Measurements from ENCODE around the gene CNIH2.
"Not testable (repeated sequence)": the region's sequence is repeated elsewhere in the genome, so short reads cannot be mapped to it uniquely, and the experiment has no call there.

Gene CNIH2

GRCh38 chr11:66259956-66260355 lies 18.0 kb upstream of the CNIH2 start:
- no peak for DNase-seq

DNA sequence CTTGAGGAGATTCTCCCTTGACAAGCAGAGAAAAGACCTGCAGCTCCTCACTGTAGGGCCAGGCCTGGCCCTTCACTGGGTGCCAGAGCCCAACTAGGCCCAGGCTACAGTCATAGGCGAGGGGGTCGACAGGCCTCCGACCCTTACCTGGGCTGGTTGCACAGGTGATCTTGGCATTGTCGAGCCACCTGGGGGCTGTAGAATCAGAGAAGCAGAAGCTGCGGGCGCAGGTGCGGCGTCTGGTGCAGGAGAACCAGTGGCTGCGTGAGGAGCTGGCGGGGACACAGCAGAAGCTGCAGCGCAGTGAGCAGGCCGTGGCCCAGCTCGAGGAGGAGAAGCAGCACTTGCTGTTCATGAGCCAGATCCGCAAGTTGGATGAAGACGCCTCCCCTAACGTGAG lies 16.4 kb upstream of the CNIH2 start:
- no peak for DNase-seq

DNA sequence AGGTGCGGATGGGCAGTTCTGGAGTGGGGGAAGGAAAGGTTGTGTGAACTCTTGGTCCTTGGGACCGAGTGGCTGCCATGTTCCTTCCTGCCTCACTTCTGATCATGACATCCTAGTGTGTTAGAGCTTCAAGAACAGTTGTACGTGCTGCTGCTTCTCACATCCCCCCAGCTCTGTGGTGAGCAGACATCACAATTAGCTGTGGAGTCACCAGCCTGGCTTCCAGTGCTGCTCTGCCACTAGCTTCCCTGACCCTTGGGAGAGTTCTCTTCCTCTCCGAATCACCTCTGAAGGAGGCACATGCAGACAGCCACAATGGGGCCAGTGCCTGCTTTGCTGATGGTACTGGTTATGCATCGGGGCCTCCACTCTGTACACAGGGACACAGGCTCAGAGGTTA lies 15.8 kb upstream of the CNIH2 start:
- DNase-seq = no peak

DNA sequence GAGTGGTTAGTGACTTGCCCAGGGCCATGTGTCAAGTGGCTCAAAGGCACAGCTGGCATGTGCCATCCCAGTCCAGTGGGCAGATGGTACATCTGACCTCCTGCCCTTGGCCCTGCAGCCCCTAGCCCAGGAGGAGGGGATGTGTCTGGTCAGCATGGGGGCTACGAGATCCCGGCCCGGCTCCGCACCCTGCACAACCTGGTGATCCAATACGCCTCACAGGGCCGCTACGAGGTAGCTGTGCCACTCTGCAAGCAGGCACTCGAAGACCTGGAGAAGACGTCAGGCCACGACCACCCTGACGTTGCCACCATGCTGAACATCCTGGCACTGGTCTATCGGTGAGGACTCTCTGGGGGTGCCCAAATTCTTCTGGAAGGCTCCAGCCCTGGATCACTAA lies 15.3 kb upstream of the CNIH2 start:
- no peak for DNase-seq

GRCh38 chr11:66263231-66263630 lies 14.7 kb upstream of the CNIH2 start:
- DNase-seq = no peak

DNA sequence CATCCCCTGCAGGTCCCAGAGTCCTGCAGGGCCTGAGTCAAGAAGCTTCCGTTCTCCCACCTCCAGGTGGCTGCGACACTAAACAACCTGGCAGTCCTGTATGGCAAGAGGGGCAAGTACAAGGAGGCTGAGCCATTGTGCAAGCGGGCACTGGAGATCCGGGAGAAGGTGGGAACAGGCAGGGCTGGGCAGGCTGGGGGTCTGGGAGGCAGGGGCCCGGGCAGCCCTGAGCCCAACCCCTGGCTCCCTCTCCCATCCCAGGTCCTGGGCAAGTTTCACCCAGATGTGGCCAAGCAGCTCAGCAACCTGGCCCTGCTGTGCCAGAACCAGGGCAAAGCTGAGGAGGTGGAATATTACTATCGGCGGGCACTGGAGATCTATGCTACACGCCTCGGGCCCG lies 14.2 kb upstream of the CNIH2 start:
- DNase-seq = no peak

DNA sequence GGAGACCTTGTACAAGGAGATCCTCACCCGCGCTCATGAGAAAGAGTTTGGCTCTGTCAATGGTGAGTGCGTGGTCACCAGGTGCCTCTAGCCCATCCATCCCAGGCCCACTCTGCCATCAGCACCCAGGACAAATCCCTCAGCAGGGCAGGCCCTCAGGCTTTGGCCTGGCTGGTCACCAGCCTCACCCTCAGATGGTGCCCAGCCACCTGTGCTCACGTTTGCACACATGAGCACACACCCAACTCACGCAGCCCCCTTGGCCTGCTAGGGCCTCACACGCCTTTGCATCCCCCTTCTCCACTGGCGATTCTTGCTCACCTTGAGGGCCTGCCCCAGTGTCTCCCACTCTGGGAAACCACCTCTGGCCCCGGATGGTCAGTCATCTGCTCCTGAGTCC lies 13.6 kb upstream of the CNIH2 start:
- DNase-seq = no peak

DNA sequence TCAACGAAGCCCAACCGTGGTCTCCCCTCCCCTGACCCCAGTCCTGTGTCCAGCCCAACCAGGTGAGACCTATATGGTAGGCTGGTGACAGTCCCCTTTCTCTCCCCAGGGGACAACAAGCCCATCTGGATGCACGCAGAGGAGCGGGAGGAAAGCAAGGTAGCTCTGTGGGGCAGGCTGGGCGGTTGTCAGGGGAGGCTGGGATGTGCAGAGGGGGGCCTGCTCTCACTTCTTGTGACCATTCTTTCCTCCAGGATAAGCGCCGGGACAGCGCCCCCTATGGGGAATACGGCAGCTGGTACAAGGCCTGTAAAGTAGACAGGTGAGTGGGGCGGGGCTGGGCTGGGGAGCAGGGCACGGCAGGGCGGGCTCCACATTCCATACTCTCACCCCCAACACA lies 13.1 kb upstream of the CNIH2 start:
- no peak for DNase-seq

DNA sequence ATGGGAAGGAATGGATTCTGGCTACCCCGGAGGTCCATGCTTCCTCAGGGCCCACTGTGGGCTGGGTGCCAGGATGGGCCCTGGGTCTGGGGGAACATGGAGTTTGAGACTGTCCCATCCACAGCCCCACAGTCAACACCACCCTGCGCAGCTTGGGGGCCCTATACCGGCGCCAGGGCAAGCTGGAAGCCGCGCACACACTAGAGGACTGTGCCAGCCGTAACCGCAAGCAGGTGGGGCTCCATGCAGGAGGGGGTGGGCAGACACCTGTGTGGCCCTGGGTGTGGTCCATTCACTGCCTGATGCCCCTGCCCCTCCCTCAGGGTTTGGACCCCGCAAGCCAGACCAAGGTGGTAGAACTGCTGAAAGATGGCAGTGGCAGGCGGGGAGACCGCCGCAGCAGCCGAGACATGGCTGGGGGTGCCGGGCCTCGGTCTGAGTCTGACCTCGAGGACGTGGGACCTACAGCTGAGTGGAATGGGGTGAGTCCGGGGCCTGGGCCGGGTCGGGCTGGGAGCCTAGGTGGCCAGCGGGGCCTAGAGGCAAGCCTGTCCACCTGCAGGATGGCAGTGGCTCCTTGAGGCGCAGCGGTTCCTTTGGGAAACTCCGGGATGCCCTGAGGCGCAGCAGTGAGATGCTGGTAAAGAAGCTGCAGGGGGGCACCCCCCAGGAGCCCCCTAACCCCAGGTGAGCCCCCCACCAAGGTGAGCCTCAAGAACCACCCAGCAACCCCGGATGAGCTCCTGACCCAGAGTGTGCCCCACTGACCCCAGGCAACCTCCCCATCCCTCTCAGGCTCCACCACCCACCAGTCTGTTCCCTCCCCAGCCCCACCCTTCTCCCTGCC lies 12.2 kb upstream of the CNIH2 start:
- DNase-seq = no peak

GRCh38 chr11:66266378-66267038 lies 11.5 kb upstream of the CNIH2 start:
- DNase-seq = no peak

DNA sequence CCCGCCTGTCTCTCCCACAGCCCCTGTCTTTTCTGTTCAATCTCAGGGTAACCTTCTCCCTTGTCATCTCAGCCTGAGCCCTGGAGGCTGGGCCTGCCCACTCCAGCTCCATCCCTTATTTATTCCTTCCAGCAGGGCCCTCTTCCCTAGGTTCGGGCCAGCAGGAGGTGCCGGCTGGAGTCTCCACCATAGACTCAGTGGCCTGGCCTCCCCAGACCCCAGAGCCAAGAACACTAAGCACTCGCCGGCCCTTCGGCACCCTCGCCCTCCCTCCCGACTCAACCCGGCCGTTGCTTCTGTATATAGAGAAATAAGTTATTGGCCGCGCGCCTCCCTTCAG lies 11.0 kb upstream of the CNIH2 start:
- DNase-seq = no peak

DNA sequence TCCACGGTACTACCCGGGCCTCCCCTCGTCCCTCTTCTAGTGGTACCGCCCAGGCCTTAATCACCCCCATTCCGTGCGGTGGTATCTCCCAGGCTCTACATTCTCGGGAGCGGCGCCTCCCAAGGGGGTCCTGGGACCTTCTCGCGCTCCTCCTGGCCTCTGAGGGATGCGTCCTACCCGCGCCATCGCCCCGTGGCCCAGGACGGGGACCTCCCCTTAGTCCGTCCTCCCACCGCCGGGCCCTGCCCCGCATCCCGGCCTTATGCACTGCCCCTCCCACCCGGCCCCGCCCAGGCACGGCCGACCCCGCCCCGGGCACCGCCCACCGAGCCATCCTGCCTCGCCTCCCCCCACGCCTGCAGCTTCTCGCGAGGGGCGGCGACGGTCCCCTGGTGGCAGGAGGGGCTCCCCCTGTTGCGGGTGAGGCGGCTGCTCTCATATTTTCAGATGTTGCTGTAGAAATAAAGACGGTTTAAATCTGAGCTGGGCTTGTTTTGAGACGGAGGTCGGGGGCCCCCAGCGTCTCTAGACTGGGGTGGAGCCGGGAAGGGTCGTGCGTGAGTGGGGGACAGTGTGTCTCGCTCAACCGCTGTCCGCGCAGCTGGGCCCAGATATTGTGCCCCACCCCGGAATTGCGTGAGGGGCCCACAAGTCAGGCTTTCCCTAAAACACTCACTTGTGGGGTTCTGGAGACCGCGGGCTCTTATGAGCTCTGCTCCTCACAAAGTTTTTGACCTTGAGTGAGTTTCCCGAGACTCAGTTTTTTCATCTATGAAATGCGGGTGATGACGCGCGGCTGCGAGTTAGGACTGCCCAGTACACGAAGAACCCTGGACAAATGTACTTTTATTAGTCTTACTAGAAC lies 10.4 kb upstream of the CNIH2 start:
- DNase-seq = peak; percentile 37

DNA sequence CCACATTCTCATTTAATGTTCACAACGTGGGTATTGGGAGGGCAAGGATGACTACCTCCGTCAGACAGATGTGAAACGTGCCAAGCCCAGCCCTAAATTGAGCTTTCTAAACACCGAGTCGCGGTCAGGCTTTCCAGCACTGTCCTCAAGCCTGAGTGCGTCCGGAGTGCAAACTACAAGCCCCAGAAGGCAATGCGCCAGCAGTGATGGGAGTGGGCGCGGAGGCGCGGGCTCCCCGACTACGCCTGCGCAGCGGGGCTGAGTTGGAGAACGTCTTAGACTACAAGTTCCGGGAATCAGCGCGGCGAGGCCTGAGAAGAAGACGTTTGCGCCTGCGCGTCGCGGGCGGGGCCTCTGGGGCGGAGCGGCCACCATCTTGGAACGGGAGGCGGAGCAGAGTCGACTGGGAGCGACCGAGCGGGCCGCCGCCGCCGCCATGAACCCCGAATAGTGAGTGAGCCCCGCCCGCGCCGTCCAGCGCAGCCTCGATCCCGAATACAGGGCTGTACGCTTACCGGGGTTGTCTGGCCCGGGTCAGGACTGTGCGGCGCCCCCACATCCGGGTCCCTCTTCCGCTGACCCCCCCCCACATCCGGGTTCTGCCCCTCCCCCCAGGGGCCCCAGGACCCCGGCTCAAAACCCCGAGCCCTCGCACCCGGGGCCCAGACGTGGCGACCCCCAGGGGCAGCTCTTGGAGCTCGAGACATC lies 9.6 kb upstream of the CNIH2 start, which contains the start of gene RAB1B:
TSS of gene RAB1B (plus strand) at position 396 of the 708 bp plus-strand sequence. CDS start at position 437, 41 bp downstream.
- DNase-seq = peak; percentile 98

DNA sequence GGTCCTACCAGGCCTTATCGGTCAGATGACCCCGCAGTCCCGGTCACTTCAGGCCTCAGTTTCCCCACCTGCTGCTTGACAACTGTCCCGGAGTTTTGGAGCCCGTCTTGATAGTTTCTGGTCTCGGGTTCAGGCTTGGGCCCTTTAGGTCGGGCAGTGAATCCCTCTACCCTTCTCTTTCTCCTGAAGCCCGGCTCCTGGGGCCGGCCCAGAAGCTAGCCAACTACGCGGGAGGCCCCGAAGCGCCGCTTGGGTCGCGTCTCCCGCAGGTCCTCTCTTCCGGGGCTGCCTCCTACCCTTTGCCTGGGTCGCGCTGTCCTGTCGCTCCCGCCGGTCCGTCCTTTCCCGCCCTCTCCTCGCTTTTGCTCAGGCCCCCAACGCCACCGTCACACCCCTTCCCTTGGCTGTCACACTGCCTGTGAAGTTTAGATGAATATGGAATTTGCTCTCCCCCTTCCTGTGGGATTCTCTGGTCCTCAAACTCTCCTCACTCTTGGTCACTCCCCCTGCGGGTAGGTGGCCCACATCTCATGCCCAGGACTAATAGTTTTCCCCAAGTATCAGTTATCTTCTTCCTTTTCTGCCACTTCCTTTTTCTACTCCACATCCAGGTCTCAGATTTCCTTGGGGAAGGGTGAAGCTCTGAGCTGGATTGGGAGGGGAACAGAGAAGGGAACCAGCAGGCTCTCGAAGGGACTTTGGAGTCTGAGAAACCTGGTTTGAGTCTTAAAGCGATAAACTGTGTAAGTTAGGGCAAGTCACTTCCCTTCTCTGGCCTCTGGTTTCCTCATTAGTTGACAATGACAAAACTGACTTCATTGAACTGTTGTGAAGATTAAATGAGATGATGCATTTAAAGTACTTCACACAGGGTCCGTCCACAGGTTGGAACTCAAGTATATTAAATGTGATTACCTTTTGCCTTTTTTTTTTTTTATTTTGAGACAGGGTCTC lies 8.7 kb upstream of the CNIH2 start:
- DNase-seq = no peak

GRCh38 chr11:66271816-66272215 lies 6.2 kb upstream of the CNIH2 start:
- no peak for DNase-seq

DNA sequence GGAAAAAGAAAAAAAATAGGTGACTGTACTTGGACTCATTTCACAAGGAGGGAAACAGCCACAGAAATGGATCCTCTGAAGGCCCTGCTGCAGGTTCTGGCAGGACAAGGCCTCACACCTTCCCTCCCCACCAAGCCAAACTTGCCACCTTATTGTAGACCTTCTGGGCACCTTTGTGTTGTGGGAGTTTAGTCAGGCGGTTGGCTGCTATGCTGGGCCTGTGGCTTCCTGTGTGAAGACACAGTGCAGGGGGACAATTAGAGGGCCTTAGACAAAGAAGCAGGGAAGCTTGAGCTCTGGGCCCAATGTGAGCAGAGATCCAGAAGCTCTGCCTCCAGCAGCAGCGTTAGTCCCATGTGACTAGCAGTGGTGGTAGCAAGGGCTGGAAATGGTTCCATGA lies 5.4 kb upstream of the CNIH2 start:
- no peak for DNase-seq

DNA sequence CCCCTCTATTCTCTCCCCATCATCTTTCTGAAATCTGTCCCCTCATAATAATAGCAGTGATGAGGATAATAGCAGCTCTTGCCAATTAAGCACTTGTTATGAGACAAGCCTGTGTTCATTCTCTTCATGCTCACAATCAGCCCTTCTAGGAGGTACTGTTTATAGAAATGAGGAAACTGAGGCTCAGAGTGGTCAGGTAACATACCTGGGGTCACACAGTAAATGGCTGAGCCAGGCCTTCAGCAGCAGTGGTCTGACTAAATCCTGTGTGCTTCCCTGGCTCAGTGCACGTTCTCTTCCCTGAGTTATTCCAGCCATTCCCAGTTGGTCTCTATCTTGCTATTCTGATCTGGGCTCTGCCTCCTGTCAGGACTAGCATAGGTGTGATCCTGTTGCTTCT lies 3.8 kb upstream of the CNIH2 start:
- DNase-seq = no peak

DNA sequence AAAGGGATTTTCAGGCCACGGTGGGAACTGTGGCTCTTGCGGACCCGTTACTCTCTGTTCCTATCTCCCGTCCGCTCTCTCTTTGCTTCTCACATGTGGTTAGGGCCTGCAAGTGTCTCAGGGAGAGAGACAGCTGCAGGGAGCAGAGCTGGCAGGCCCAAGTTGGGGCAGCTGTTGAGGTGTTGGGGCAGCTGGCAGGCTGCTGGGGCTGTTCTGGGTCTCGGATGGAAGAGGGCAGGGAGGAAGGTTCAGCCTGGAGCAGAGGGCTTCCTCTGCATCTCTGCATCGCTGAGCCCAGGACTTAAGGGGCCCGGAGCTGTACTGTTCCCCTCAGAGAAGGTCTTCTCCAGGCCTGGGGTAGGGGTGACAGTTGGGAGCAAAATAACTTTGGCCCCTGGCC lies 2.6 kb upstream of the CNIH2 start:
- no peak for DNase-seq

GRCh38 chr11:66275984-66276612 lies 1.9 kb upstream of the CNIH2 start:
- no peak for DNase-seq

DNA sequence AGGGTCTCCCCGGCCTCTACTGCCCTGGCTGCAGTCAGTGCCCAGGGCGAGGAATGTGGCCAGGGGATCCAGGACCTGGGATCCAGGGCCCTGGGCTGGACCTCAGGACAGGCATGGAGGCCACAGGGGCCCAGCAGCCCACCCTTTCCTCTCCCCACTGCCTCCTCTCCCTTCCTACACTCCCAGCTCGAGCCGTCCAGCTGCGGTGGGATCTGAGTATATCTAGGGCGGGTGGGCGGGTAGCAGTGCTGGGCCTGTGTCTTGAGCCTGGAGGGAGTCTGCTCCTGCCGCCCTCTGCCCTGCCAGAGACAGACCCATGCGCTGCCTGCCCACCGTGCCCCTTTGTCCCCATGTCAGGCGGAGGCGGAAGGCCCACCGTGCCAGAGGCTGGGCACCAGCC lies 1.4 kb upstream of the CNIH2 start:
- not testable (repeated sequence) for DNase-seq

DNA sequence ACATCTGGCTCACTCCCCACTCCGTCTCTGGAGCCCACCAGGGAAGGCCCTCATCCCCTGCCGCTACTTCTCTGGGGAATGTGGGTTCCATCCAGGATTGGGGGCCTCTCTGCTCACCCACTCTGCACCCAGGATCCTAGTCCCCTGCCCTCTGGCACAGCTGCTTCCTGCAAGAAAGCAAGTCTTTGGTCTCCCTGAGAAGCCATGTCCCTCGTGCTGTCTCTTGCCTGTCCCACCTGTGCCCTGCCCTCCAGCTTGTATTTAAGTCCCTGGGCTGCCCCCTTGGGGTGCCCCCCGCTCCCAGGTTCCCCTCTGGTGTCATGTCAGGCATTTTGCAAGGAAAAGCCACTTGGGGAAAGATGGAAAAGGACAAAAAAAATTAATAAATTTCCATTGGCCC lies 911 bp upstream of the CNIH2 start:
- not testable (repeated sequence) for DNase-seq
